Activated effector memory CD4-positive, alpha-beta T cell treated with Interleukin-2 at 50 U/mL for 16 hours (primary cell): ENCODE data around the gene TOB2.
A peak's percentile ranks its signal among the peaks of the same experiment; 100 is the strongest.
"Not testable (repeated sequence)": the region's sequence is repeated elsewhere in the genome, so short reads cannot be mapped to it uniquely, and the experiment has no call there.

ENCODE experiments used
- DNase-seq: peaks from one replicate; pipeline ENCODE4 v3.0.0-alpha.2; 2020

Gene TOB2

DNA sequence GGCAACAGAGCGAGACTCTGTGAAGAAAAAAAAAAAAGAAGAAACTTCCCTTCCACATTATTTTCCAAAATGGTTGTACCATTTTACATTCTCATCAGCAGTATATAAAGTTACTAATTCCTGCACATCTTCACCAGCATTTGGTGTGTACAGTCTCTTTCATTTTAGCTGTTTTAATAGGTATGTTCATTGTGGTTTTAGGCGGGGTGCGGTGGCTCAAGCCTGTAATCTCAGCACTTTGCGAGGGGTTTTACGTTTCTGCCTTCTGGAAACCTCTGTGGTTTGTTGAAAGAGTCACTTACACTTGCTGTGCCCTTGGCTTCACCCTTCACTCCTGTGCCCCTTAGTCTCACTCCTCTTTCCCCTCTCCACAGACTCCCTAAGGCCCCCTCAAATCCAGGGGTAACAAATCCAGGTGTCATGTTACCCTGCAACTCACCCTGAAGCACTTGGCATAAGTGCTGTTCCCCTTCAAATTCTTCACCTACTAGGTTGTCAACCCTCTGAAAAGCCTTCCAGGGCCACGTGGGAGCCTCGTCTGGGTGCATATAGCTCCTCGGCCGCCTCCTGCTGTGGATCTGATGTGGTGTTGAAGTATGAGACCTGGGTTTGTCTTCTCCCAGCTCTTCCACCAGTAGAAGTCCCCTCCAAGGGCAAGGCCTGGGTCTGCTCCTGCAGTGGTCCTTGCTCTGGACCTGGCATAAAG, 20.8 kb downstream of the TOB2 start:
- no peak for DNase-seq

DNA sequence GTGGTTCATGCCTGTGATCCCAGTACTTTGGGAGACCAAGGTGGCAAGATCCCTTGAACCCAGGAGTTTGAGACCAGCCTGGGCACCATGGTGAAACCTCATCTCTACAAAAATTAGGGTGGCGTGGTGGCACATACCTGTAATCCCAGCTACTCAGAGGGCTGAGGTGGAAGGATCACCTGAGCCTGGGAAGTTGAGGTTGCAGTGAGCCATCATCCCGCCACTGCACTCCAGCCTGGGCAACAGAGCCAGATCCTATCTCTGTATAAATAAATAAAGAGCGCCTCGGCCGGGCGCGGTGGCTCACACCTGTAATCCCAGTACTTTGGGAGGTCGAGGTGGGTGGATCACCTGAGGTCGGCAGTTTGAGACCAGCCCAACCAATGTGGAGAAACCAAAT, 27.9 kb downstream of the TOB2 start:
- no peak for DNase-seq

DNA sequence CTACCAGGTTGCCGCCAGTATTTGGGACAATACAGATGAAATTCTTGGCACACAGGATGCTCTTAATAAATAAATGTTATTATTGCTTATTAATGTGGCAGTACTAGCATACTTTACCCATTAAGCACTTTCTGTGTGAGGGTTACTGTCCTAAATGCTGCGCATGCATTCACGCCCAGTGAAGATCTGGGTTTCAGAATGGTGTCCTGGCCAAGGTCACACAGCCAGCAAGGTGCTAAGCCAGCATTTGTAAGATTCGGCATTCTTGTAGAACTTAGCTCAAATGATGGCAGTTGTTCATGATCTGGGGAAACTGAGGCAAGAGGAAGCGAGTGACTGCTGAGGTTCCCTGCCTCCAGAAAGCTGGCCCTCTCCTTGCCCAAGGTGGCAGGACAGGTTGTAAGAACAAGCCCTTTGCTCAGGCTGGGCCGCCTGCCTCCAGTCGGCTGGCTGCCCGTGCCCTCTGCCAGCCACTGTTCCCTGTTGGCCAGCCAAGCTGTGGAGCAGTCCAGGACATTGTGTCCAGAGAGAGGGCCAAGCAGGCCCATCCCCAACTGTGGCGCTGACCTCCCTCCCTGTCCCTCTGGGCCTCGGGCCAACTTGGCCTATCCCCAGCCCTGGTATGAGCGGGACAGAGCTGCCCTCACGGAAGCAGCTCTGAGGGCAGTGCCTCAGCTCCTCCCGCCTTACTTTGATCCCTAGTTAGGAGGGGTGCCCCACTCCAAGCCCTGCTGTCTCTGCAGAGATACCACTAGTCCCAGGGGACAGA, 28.8 kb downstream of the TOB2 start:
- DNase-seq, result no peak

DNA sequence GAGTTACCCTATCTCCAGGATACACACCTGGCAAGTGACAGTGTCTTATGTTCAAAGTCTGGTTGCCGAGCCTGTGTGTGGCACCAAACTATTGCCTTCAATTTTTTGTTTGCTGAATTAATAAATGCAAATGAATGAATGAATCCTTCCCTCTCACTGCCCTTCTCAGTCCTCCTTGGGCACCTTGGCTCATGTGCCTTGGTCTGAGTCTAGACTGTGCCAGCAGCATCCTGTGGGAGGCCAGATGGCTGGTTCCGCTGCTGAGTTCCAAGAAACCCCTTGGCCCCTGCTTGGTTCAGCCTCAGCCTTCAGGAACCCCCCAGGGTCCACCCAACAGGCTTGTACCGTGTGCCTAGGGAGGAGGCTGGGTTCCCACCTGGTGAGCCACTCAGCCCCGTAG, 31.0 kb downstream of the TOB2 start:
- no peak for DNase-seq

DNA sequence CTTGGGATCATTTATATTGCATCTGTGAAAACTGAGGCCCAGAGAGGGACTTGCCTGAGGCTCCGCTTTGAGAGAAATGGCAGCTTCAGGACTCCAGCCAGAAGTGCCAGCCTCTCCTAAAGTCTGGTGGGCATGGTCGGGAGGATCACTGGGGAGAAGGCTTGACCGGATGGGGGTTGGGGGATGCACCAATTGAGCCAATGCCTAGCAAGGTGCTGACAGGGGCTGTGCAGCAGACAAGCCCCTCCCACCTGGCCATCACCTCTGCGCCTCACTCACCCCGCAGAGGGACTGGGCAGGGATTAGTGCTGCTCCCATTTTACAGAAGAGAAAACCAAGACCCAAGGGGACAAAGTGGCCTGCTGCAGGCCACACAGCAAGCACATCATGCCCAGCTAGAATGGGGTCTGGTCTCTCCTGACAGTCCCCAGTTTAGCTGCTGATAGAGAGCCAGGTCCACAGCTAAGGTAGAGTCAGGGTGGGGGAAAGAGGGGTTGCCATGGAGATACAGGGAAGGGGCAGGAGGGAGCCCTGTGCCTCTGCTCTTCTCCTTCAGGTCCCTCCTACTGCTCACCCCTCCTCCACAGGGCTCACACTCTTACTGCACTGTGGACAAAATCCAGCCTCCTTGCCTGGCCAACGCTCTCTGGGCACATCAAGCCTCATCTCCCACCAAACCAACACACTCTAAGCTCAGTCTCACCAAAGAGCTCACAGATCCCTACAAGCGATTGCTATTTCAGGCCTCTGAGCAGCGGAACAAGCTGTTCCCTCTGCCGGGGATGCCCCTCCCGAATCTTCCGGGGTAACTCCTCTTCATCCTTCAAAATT, 35.4 kb downstream of the TOB2 start:
- no peak for DNase-seq

DNA sequence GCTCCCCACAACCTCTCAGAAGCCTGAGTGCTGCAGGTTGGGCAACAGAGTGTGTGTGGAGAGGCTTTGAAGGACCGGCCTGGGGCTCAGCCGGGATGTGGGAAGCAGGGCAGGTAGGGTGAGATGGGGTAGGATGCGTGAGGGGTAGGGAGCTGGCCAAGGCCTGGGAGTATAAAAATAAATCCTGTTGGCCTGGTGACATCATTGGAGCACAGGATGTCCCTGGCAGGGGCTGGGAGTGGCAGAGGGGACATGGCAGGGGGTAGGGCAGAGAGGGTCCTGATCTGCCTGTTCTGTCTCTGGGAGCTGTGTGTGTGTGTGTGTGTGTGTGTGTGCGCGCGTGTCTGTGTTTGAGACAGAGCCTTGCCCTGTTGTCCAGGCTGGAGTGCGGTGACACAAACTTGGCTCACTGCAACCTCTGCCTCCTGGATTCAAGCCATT, 36.3 kb downstream of the TOB2 start:
- no peak for DNase-seq

DNA sequence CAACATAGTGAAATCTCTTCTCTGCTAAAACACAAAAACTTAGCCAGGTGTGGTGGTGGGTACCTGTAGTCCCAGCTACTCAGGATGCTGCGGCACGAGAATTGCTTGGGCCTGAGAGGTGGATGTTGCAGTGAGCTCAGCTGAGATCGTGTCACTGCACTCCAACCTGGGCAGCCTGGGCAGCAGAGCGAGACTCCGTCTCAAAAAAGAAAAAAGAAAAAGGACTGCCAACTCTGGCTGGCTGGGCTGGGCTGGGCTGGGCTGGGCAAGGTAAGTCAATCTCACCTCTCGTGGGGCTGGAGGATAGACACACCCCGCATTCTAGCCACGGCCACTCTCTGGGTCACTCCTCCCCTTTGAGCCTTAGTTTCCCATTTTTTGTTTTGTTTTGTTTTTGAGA, 37.9 kb downstream of the TOB2 start:
- DNase-seq, result no peak

DNA sequence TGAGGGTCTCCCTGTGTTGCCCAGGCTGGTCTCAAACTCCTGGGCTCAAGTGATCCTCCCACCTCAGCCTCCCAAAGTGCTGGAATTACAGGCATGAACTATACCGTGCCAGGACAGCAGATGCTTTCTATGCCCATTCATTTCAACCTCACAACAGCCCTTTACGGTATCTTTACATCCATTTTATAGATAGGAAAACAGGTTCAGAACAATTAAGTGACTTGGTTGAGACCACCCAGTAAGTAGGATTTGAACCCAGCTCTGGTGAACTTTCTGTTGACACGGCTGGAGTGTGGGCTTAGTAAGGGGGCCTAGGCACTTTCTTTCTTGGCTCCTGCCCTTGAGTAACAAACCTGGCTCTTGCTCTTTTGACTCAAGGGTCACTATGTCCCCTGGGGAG, 39.2 kb downstream of the TOB2 start:
- DNase-seq, result no peak

DNA sequence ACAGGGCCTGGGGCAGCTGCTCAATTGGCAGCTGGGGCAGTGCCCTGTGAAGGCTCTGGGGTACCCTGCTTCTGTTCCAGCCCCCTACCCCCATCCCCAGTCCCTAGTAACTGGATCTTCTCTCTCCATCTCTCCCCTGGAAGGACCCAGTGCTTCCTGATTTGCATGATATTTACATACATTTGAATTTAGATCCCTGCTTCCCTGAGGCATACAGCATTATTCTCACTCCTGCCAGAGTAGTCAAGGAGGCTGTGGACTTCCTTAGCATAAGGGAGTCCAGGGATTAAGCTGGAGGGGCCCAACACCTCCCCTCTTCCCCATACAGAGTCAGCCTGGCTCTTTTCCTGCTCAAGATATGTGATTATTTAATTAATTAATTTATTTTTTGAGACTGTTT, 40.2 kb downstream of the TOB2 start:
- DNase-seq, result no peak

DNA sequence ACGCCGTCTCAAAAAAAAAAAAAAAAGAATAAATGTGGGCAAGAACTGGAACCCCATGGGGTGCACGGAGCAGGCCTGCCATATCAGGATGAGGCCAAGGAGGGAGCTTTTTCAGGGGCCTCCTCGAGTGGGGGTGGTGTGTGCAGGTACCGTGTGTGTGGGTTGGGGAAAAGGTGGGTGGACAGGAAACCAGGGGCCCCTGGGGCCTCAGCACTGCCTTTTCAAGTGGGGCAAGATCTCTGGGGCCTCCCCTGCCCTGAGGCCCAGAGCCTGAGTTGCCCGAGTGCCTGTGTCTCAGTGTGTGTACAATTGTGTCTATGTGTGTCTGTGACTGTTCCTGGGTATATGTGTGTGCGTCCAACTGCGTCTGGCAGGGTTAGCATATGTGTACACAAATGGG, 41.0 kb downstream of the TOB2 start:
- DNase-seq, result no peak

DNA sequence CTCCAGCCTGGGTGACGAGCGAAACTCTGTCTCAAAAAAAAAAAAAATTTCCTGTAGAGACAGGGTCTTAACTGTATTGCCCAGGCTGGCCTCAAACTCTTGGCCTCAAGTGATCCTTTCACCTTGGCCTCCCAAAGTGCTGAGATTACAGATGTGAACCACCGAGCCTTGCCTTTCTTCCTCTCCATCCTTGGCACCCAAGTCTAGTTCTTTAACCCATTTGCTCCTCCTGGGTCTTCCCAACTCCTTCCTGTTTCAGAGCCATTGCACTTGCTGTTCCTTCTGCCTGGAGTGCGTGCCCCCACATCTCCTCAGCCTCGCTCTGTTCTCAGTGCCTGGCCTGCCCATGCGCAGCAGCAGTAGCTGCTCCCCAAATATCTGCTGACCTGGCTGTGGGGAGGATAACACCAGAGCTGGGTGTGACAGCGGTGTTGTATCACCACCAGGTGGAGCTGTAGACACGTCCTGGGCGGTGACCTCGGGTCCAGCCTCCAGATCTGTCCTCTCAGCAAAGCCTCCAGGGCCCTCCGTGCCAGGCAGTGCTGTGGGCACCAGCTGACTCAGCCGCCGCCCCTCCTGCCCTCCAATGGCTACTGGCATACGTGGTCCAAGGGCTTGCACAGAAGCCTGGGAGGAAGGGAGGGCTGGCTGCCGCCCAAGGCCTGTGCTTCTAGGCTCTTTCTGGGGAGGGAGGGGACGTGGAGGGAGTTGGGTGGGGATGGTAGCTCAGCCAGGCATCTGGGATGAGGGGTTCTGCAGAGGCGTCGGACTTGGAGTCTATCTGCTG, 42.9 kb downstream of the TOB2 start:
- DNase-seq, result peak; percentile 70

DNA sequence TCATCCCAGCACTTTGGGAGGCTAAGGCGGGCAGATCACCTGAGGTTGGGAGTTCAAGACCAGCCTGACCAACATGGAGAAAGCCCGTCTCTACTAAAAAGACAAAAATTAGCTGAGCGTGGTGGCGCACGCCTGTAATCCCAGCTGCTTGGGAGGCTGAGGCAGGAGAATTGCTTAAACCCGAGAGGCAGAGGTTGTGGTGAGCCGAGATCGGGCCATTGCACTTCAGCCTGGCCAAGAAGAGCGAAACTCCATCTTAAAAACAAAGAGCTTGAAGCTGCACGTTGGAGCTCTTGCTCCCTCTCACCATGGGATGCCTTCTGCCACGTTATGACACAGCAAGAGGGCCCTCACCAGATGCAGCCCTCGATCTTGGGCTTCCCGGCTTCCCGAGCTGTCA, 43.8 kb downstream of the TOB2 start:
- not testable (repeated sequence) for DNase-seq

DNA sequence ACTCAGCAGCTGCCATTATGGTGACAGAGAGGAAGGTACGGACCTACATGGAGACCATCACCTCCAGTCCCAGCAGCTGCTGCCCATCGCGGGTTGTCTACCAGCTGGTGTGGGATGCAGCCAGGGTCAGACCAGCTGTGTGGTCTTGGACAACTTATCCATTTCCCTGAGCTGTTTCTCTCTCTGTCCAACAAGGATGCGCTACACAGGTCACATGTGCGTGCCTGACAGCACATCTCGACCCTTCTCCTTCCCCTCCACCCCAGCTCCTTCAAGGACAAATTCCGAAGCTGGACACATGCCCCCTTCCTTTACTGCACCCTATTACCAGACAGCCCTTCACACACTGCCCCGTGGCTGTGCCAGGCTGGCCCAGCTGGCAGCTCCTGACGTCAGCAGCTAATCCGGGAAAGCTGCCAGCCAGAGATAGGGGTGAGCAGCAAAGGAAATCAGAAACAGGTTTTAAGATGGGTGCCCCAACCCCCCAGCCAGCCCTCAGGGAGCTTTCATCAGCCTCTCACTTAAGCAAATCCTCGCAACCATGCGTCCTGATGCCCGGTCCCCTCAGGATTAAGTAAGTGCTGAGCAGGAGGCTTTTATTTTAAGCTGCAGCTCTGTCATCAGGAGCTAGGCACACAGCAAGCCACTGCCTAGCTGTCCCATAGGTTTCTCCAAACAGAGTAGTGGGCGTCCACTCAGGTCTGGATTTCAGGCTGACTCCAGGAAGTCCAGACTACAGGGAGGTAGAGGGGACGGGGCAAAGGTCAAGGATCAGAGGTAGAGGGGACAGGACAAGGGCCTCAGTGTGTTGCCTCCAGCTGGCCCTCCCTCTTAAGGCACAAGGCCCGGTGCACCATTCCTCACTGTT, 44.6 kb downstream of the TOB2 start:
- DNase-seq, result no peak

DNA sequence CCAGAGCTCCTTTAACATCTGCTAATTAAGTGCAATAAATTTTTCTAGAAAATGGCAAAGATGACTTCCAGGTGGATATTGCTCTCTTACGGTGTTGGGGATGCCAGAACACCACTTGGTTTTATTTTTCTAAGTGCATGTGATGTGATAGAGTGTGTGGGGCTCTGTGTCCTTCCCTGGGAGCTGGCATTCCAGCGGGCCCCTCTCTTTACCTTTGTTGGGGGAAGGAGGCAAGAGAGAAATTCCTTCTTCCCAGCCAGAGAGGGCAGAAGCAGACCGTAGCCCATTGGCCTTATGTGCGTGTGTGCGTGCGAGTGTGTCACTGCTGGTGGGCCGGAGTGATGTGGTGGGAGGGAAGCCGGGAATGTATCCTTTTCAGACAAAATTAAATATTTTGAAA, 47.7 kb downstream of the TOB2 start:
- no peak for DNase-seq

DNA sequence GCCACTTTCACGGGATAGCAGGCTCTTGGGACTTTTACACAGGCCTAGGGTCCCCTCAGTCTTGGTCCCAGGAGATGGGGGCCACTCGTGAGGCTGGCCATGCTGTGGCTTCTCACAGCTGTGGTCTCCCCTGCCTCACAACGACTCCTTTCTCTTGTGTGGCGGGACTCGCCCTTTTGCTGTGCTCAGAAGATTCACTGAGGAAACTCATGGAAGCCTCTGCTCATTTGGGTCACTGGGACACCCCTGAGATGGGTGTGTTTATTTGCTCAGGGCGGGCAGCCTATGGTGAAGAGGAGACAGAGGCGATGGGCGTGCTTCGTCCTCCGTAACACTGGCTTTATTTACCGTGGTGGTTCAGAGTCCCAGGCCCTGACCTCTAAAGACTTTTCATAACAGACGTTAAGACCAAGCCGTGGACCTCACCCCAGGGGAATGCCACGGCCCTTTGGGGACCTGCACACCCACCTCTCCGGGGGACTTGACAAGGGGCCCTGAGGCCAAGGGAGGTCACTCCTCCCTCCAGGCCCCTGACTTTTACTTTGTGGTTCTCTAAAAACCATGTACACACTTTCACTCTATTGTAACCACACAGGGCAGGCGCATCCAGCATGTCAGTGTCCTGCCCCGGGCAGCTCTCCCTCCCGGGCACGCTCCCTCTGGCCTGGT, 49.3 kb downstream of the TOB2 start:
- DNase-seq, result no peak

DNA sequence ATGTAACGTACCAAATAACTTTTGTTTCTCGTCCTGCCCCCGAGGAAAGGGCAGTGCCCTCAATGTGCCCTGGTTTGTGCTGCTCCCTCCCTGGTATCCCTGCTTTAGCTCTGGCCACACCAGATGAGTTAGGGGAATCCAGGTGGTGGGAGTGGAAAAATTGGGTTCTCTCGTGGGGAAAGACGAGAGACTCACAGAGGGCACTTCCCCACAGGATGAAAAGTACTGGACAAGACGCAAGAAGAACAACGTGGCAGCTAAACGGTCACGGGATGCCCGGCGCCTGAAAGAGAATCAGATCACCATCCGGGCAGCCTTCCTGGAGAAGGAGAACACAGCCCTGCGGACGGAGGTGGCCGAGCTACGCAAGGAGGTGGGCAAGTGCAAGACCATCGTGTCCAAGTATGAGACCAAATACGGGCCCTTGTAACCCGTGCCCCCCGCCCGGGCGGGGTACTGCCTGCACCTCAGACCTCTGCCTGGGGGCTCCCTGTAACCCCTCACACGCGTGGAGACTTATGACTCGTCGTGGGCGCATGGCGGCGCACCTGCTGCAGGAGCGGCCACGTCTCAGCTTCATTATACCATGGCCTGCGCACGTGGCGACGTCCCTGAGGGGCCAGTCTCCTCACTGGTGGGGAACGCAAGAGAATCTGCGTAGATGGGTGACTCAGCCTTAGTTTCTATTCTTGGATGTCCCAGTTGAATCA, 50.9 kb downstream of the TOB2 start:
- no peak for DNase-seq

DNA sequence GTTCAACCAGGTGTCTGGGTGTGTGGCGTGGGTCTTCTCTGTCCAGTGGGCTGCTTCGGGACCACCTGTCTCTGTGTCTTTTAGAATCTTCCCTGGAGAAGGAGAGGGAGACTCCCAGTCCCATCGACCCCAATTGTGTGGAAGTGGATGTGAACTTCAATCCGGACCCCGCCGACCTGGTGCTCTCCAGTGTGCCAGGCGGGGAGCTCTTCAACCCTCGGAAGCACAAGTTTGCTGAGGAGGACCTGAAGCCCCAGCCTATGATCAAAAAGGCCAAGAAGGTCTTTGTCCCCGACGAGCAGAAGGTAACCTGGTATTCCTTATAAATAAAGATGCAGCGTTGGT, 52.6 kb downstream of the TOB2 start:
- DNase-seq, result no peak

DNA sequence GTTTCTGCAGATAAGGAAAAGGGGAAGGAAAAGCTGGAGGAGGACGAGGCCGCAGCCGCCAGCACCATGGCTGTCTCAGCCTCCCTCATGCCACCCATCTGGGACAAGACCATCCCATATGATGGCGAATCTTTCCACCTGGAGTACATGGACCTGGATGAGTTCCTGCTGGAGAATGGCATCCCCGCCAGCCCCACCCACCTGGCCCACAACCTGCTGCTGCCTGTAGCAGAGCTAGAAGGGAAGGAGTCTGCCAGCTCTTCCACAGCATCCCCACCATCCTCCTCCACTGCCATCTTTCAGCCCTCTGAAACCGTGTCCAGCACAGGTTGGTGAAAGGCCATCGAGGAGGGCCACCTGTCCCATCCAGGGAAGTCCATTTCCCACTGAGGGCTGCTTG, 59.3 kb downstream of the TOB2 start:
- DNase-seq, result no peak

DNA sequence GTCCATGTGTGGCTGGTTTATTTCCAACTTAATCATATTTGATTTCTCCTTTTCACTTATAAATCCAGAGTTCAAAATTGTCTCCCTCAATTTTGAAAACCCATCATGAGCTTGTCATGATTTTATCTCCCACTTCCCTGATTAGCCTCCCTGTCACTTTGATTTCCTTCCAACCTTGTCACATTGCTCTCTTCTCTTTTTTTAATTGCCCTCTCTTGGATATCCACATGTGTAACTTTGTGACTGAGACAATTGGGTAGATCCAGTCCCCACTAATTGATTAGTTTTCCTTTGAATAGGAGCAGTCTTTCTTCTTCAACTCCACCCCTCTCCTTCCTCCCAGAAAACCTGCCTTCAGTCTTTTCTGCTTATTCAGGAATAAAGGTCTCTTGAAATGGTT, 62.5 kb downstream of the TOB2 start:
- no peak for DNase-seq
